Measurements from ENCODE around the gene HHEX.

The HHEX gene

DNA sequence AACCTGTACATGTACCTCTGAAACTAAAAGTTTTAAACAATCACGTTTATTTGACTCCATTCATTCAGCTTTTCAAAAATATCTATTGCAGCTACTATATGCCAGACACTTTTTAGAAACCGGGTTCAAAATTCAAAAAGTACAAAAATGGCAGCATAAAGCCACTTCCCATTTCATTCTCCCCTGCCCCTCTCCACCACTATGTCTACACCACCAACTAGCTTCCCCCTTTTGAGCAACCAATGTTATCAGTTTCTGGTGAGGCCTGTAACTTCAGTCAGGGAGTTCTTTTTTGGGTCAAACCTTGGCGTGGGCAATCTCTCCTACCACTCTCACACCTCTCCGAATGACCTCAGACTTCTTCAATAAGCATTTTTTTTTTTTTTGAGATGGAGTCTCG lies 11.5 kb upstream of the HHEX start:
- DNase-seq (ENCODE audit: insufficient read length) (no peak), FAIRE-seq (no peak)
- TF ChIP-seq TAF1 (IDR thresholded peaks at IDR 0.05; ENCODE audit: borderline replicate concordance, low read depth, low read length) (no peak), POLR2AphosphoS5 (IDR thresholded peaks at IDR 0.05; ENCODE audit: low read depth, low read length) (no peak), POLR2A (IDR thresholded peaks at IDR 0.05; ENCODE audit: low read depth, low read length) (no peak)

DNA sequence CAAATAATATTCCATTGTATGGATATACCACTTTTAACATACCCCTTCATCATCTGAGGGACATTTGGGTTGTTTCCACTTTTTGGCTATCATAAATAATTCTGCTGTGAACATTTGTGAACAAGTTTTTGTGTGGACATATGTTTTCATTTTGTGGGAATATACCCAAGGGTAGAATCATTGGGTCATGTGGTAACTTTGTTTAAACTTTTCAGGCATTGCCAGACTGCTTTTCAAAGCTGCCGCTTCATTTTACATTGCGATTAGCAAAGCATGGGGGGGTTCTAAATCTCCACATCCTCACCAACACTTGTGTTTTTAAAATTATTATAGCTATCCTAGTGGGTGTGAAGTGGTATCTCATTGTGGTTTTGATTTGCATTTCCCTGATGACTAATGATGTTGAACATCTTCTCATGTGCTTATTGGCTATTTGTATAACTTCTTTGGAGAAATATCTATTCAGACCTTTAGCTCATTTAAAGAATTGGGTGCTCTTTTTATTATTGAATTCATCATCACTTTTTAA lies 8.4 kb upstream of the HHEX start:
- TF ChIP-seq POLR2AphosphoS5 (IDR thresholded peaks at IDR 0.05; ENCODE audit: low read depth, low read length) (no peak), POLR2A (IDR thresholded peaks at IDR 0.05; ENCODE audit: low read depth, low read length) (no peak), TAF1 (IDR thresholded peaks at IDR 0.05; ENCODE audit: borderline replicate concordance, low read depth, low read length) (no peak)
- no peak for FAIRE-seq
- no peak for DNase-seq (ENCODE audit: insufficient read length)

DNA sequence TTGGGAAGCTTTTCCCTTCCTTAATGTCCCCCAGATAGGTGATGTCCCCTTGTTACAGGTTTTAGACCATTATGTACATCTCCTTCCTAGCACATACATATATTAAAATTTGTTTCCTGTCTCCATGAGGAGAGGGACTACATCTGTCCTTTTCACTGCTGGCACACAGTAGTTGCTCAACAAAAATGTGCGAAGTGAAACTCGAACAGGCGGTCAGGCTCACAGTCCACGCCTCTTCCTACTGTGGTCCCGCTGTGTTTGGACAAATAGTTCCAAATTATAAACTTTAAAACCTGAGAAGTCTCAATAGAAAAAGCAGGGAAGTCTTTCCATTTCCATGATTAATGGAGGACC lies 1.2 kb upstream of the HHEX start:
- DNase-seq (ENCODE audit: insufficient read length), result no peak
- TF ChIP-seq TAF1 (IDR thresholded peaks at IDR 0.05; ENCODE audit: borderline replicate concordance, low read depth, low read length) (no peak), POLR2AphosphoS5 (IDR thresholded peaks at IDR 0.05; ENCODE audit: low read depth, low read length) (no peak), POLR2A (IDR thresholded peaks at IDR 0.05; ENCODE audit: low read depth, low read length) (no peak)
- no peak for FAIRE-seq

DNA sequence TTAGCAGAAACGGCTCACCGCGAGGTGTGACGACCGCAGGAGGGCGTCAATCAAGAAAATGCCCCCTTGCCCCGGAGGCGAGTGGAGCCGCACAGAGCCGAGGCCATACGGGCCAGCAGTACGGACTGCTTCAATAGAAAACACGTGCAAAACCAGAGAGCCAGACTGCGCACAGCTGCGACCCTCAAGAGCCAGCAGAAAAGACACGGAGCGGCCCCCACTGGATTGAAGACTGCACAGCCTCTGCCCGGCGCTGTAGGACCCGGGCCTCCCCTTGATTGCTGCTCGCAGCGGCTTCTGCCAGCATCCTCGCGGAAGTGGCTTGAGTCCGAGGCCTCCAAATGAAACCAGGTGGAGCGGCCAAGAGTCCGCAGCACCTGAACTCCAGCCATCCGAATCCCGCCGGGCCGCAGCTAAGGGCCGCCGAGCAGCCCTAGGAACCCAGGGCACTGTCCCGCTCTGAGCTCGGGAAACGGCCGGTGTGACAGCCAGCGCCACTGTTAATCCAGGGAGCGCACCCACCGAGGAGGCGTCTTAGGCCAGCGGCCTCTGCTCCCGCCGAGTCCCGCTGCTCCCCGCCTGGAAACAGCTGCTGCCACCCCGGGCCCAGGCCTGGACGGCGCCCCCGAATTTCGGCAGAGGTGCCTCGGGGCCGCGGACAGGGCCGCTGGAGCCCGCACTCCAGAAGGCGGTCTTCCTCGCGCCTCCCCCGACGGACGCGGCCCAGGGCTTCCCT lies 660 bp upstream of the HHEX start:
- no peak for TF ChIP-seq TAF1 (IDR thresholded peaks at IDR 0.05; ENCODE audit: borderline replicate concordance, low read depth, low read length)
- no peak for FAIRE-seq
- no peak for DNase-seq (ENCODE audit: insufficient read length)

DNA sequence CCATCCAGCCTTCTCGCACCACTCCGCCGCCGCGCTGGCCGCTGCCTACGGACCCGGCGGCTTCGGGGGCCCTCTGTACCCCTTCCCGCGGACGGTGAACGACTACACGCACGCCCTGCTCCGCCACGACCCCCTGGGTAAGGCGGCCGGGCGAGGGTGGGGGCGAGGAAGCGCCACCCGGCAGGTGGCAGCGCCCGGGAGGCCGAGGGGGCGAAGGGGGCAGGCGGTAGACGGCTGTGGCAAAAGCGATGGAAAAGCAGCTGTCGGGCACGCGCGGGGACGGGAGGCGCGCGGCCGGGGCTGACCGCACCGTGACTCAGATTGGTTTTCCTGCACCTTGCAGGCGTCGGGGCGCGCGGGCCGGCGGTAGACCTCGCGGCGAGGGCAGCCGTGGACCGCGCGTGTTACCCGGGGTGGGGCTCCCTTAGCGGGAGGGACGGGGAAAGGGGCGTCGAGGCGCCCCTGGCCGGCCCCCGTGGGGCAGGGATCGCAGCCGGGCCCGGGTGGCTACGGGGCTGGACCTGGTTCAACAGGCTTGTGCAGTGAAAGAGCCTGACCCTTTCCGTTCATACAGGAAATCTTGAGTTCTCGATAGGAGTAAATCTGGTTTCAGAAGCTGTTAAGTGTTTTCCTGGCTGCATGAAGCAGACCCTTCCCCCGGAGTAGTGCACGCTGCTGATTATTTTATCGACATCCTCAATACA lies 608 bp downstream of the HHEX start:
- DNase-seq (ENCODE audit: insufficient read length) (no peak), FAIRE-seq (peak; percentile 60)
- TF ChIP-seq POLR2A (IDR thresholded peaks at IDR 0.05; ENCODE audit: low read depth, low read length) (no peak), POLR2AphosphoS5 (IDR thresholded peaks at IDR 0.05; ENCODE audit: low read depth, low read length) (no peak), TAF1 (IDR thresholded peaks at IDR 0.05; ENCODE audit: borderline replicate concordance, low read depth, low read length) (no peak)

DNA sequence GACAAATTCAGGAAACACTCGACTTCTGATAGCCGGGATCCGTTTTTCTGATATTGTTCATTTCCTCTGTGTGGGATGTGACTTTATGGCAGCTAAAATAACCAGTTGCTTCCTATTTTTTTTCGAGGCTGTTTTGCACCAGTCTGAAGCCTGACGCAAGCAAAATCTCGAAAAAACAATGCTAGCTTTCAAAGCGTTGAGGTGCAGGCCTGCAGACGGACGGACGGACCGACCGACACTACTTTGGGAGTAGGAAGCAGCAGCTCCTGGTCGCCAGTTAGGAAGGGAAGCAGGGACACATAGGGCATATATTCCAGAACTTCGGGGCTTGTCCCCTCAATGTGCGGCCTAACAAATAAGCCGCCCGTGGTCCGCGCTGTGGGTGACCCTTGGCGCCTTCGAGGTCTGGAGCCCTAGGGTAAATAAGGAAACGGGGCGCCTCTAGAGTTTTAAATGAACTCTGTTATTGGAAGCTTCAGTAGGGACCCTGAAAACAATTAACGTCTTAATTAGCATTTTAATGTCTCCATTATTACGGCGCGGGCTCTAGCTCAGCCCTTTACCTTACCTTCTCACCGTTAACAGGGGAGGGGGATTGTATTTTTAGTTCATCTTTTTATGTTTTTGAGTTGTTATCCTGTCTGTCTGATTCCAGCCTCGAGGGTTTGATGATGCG lies 1.3 kb downstream of the HHEX start:
- no peak for DNase-seq (ENCODE audit: insufficient read length)
- TF ChIP-seq POLR2A (IDR thresholded peaks at IDR 0.05; ENCODE audit: low read depth, low read length) (no peak), POLR2AphosphoS5 (IDR thresholded peaks at IDR 0.05; ENCODE audit: low read depth, low read length) (no peak)
- FAIRE-seq, result peak; percentile 68

DNA sequence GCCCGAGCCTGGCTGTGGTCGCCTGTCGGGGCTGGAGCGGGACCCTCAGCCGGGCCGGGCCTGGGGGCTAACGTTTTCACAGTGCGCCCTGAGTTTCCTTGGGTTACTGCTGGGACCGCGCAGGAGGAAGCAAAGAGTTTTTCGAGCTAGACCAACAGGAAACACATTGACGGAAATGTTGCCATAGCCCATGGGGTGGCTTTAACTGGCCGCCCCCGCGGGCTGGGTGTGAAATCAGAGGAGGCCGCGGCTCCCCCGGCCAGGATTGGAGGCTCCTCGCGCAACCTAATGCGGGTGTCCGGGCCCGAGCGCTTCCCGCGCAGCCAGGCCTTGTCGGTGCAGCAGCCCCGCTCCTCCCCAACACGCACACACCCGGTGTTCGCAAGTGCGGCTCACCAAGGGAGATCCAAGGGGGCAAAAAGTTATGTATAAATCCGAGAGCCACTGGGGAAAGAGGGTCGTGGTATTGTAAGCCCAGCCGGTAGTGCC lies 1.9 kb downstream of the HHEX start:
- DNase-seq (ENCODE audit: insufficient read length) (no peak), FAIRE-seq (peak; percentile 51)
- no peak for TF ChIP-seq TAF1 (IDR thresholded peaks at IDR 0.05; ENCODE audit: borderline replicate concordance, low read depth, low read length)
- no peak for TF ChIP-seq POLR2AphosphoS5 (IDR thresholded peaks at IDR 0.05; ENCODE audit: low read depth, low read length)
- no peak for TF ChIP-seq POLR2A (IDR thresholded peaks at IDR 0.05; ENCODE audit: low read depth, low read length)

DNA sequence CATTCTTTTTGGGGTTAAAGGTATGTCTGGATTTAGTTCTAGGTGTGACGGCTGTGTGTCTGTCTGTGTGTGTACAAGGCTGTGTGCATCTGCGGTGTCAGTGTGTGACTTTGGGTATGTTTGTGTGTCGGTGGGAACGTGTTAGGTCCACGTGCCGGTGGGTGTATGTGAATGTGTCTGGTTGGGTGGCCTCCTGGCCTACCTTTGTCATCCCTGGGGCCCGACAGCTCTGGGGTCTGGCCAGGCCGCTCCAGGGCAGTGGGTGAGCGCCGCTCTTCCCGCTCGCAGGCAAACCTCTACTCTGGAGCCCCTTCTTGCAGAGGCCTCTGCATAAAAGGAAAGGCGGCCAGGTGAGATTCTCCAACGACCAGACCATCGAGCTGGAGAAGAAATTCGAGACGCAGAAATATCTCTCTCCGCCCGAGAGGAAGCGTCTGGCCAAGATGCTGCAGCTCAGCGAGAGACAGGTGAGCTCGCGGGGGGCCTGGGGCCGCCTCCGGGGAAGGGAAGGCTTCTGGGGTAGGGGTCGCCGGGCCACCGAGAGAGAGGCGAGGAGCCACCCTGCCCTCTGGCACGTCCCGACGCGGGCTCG lies 2.4 kb downstream of the HHEX start:
- TF ChIP-seq POLR2AphosphoS5 (IDR thresholded peaks at IDR 0.05; ENCODE audit: low read depth, low read length) (no peak), TAF1 (IDR thresholded peaks at IDR 0.05; ENCODE audit: borderline replicate concordance, low read depth, low read length) (no peak), POLR2A (IDR thresholded peaks at IDR 0.05; ENCODE audit: low read depth, low read length) (no peak)
- DNase-seq (ENCODE audit: insufficient read length) (no peak), FAIRE-seq (peak; percentile 75)

DNA sequence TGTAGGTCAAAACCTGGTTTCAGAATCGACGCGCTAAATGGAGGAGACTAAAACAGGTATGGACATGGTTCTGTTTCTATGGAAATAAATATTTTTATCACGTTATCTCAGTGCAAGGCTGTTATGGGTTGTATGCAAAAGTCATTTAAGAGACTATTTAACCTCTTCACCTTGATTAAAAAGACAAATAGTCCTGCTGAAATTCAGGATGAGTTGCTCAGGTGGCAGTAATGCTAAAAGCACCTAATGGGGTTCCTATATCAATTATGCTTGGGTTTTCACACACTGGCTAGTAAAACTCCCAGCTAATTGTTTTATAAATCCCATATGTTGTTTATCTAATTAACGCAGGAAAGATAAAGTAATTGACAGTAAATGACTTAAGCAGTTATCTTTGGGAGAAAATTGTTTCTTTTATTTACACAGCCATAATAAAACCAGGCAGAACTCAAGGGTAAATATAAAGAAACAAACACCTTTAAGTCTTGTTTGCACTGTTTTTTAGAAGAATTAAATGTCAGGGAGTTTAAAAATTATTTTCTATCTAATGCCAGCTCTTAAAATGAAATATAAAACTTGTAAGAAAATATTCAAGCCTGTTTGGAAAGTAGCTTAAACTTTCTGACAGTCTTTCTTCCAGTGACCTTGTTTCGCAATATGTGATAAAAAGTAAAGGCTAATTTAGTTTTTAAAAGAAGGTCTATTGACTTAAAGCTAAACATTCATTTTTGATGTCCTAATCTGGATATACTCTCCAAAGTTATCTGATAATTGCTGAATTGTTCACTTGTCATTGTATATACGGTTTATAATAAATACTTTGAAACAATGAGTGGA lies 3.2 kb downstream of the HHEX start:
- no peak for DNase-seq (ENCODE audit: insufficient read length)
- no peak for FAIRE-seq
- TF ChIP-seq POLR2AphosphoS5 (IDR thresholded peaks at IDR 0.05; ENCODE audit: low read depth, low read length) (no peak), POLR2A (IDR thresholded peaks at IDR 0.05; ENCODE audit: low read depth, low read length) (no peak), TAF1 (IDR thresholded peaks at IDR 0.05; ENCODE audit: borderline replicate concordance, low read depth, low read length) (no peak)

DNA sequence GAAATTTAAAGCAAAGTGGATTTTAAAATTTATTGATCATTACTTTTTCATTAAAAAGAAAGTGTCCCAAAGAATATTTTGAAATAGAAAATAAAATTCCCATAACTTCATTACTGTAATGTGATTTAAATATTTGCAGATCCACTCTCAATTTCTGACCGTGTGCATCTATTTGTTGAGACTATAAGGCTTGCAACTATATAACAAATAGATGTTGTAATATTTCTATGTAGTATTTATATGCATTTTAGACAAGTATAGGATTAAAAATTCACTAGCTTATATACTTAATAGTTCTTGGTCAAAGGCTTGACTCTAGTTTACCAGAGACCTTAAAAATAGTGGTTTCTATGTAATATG lies 3.8 kb downstream of the HHEX start:
- no peak for DNase-seq (ENCODE audit: insufficient read length)
- TF ChIP-seq POLR2AphosphoS5 (IDR thresholded peaks at IDR 0.05; ENCODE audit: low read depth, low read length), result no peak
- TF ChIP-seq POLR2A (IDR thresholded peaks at IDR 0.05; ENCODE audit: low read depth, low read length), result no peak
- TF ChIP-seq TAF1 (IDR thresholded peaks at IDR 0.05; ENCODE audit: borderline replicate concordance, low read depth, low read length), result no peak
- no peak for FAIRE-seq
